Kidney (tissue), 14 donors: ENCODE measurements around the gene DISC1. TPM values are rescaled to one million over a fixed set of nuclear protein-coding genes. Genes with fewer than 3 reads are reported as not detected.

Experiments used
- DNase-seq, 5 donors: peaks; one replicate each; pipeline ENCODE4 v3.0.0-alpha.2; 2013 to 2020
- FAIRE-seq: peaks from 2 replicates; lab custom pipeline; 2012; peaks lifted over from hg19 to GRCh38; lab: Jason Lieb, UNC
- H3K27ac ChIP-seq, 2 donors: one replicate each; pipeline ENCODE4 v1.7.0; 2013; ENCODE audit warnings: low read depth in 2 of 2, low read length in 2 of 2, inconsistent platforms in 1 of 2
- H3K27me3 ChIP-seq: one replicate; pipeline ENCODE4 v1.7.1; 2013; ENCODE audit warnings: low read length, inconsistent platforms; ENCODE audit not compliant: control insufficient read depth, insufficient read depth
- H3K36me3 ChIP-seq, 3 donors: one replicate each; pipeline versions ENCODE4 v1.7.0 to v1.7.1; 2013; ENCODE audit warnings: low read length in 3 of 3, control low read depth in 1 of 3, inconsistent platforms in 1 of 3; ENCODE audit not compliant: insufficient read depth in 3 of 3, control insufficient read depth in 2 of 3
- H3K4me1 ChIP-seq, 3 donors: one replicate each; pipeline versions ENCODE4 v1.7.0 to v1.7.1; 2013; ENCODE audit warnings: low read length in 3 of 3, inconsistent platforms in 1 of 3, low read depth in 1 of 3; ENCODE audit not compliant: control insufficient read depth in 2 of 3, insufficient read depth in 2 of 3
- H3K4me3 ChIP-seq, 3 donors: one replicate each; pipeline versions ENCODE4 v1.7.0 to v1.8.1; 2013; ENCODE audit warnings: low read length in 3 of 3, control low read depth in 1 of 3, inconsistent platforms in 1 of 3
- H3K9ac ChIP-seq, 3 donors: one replicate each; pipeline versions ENCODE4 v1.7.0 to v1.7.1; 2013; ENCODE audit warnings: low read length in 3 of 3, control low read depth in 1 of 3, inconsistent platforms in 1 of 3
- H3K9me3 ChIP-seq, 3 donors: one replicate each; pipeline versions ENCODE4 v1.7.0 to v1.7.1; 2013; ENCODE audit warnings: low read length in 3 of 3, control low read depth in 1 of 3, inconsistent platforms in 1 of 3; ENCODE audit not compliant: control insufficient read depth in 2 of 3, insufficient read depth in 1 of 3
- intact Hi-C: fragments of 100-400 bp; cut with DNase I; formaldehyde crosslinking; loops from one replicate; pipeline ENCODE4 v1.11.1; 2022
- polyA plus RNA-seq: library from polyadenylated mRNA; stranded (reverse); fragments of 350-450 nt; fragmentation: Illumina TruSeq; extraction: RNeasy Lipid Tissue Mini Kit (QIAGEN cat#74804); gene quantifications from one replicate; pipeline ENCODE4 v1.2.3, GENCODE V29; 2014; ENCODE audit warnings: low read depth, low replicate concordance; ENCODE audit not compliant: insufficient read depth
- total RNA-seq: library from RNA; stranded (reverse); fragmentation: NEBNext Ultra II Directional; extraction: Animal tissue kit (Norgen Biotek cat#: 25700); gene quantifications from one replicate; pipeline ENCODE4 v1.2.1, GENCODE V29; 2021
- TF ChIP-seq, protein P1 (sequence below): IDR thresholded peaks from 3 replicates; pipeline ENCODE4 v1.5.1; 2012; ENCODE audit warnings: mild to moderate bottlenecking, moderate library complexity, borderline replicate concordance; ENCODE audit not compliant: insufficient read depth; ENCODE audit errors: extremely low read depth
- donor health status: control.
- donor health status: control.
- donor health status: control.
- donor health status: control.
- donor health status: control.
- donor health status: DM: yes; HTN: yes; CAD: no.
- donor health status: Normal renal cell carcinoma (clear cell type).

DISC1 gene
- total and polyA plus RNA-seq, 2 donors from 2014 or later, result 0.80 to 15.9 TPM

DNA sequence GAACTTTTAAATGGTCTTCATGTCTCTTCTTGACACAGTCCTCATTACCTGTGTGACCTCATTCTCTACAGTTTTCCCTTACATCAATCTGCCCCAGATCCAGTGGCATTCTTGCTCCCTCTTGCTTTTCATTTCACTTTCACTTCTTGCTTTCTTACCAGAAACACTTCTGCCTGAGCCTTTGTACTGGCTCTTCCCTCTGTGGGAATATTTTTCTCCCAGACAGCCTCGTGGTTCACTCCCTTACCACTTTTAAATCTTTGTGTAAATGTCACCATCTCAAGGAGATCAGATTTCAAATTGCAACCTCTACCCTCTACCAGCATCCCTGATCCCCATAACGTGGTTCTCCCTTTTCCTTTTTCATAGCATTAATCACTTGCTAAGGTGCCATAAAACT, 73.2 kb downstream of the DISC1 start:
- H3K9me3 ChIP-seq, result no peaks in the 10 kb centered on the region
- no peak overlapping the region for H3K4me3 ChIP-seq
- FAIRE-seq (no peak), DNase-seq (peak in 3 of 5 donors; percentile 33 to 88 (median 77))
- no peak overlapping the region for H3K9ac ChIP-seq
- peaks cover 2 to 7% (median 5%) of the 10 kb centered on the region in 3 donors for H3K4me1 ChIP-seq
- TF ChIP-seq, protein P1, sequence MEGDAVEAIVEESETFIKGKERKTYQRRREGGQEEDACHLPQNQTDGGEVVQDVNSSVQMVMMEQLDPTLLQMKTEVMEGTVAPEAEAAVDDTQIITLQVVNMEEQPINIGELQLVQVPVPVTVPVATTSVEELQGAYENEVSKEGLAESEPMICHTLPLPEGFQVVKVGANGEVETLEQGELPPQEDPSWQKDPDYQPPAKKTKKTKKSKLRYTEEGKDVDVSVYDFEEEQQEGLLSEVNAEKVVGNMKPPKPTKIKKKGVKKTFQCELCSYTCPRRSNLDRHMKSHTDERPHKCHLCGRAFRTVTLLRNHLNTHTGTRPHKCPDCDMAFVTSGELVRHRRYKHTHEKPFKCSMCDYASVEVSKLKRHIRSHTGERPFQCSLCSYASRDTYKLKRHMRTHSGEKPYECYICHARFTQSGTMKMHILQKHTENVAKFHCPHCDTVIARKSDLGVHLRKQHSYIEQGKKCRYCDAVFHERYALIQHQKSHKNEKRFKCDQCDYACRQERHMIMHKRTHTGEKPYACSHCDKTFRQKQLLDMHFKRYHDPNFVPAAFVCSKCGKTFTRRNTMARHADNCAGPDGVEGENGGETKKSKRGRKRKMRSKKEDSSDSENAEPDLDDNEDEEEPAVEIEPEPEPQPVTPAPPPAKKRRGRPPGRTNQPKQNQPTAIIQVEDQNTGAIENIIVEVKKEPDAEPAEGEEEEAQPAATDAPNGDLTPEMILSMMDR, result no peak
- H3K27me3 ChIP-seq, result no peaks in the 10 kb centered on the region
- H3K36me3 ChIP-seq, result peaks cover 0 to 2% (median 0%) of the 10 kb centered on the region in 3 donors
- H3K27ac ChIP-seq, result no peak overlapping the region
- intact Hi-C loops, result no loop called here

DNA sequence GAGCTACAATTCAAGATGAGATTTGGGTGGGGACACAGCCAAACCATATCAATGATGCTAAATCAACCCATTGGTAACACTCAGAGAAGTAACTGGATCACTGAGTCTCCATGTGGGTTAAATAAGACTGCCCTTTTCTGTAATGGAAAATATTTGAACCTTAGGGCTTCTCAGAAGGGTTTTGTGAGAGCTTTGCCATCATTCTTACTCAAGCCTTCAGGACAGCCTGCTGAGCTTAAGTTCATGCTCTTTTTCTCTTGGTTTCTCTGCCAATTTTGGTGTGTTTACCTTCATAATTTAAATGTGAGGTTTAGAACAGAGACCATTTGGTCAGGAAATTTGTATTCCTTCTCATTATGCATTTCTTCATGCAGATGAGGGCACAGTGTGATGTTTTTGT, 74.7 kb downstream of the DISC1 start:
- Histone ChIP-seq H3K4me1 (peaks cover 0 to 2% (median 0%) of the 10 kb centered on the region in 3 donors), H3K9me3 (no peaks in the 10 kb centered on the region), H3K9ac (no peak overlapping the region), H3K4me3 (no peak overlapping the region), H3K27me3 (no peaks in the 10 kb centered on the region), H3K36me3 (no peaks in the 10 kb centered on the region), H3K27ac (no peak overlapping the region)
- DNase-seq (no peak), FAIRE-seq (no peak)
- TF ChIP-seq, protein P1, result no peak
- intact Hi-C loops, result no loop called here

- Histone ChIP-seq H3K36me3 (no peaks in the 10 kb centered on the region), H3K9ac (no peak overlapping the region), H3K4me1 (peaks cover 0 to 2% (median 0%) of the 10 kb centered on the region in 3 donors), H3K4me3 (no peak overlapping the region), H3K9me3 (no peaks in the 10 kb centered on the region), H3K27me3 (no peaks in the 10 kb centered on the region), H3K27ac (no peak overlapping the region)
- DNase-seq, result no peak
- intact Hi-C loops, result no loop called here
- FAIRE-seq, result no peak
- TF ChIP-seq, protein P1, result no peak
Observed at GRCh38 chr1:231702331-231702730, 75.7 kb downstream of the DISC1 start.

- no peak for FAIRE-seq
- TF ChIP-seq, protein P1, result no peak
- no peaks in the 10 kb centered on the region for H3K9me3 ChIP-seq
Observed at GRCh38 chr1:231702804-231703203, 76.2 kb downstream of the DISC1 start.

More at GRCh38 chr1:231702804-231703203, 76.2 kb downstream of the DISC1 start:
- DNase-seq, result no peak
- Histone ChIP-seq H3K36me3 (no peaks in the 10 kb centered on the region), H3K4me3 (no peak overlapping the region), H3K4me1 (peaks cover 0 to 2% (median 0%) of the 10 kb centered on the region in 3 donors), H3K9ac (no peak overlapping the region), H3K27me3 (no peaks in the 10 kb centered on the region), H3K27ac (no peak overlapping the region)
- intact Hi-C loops, result no loop called here
